ENCODE results near the gene PIEZO2.

The PIEZO2 gene

GRCh38 chr18:10739152-10739551, 410.2 kb downstream of the PIEZO2 start:
- DNase-seq (ENCODE audit: low spot score), result no peak

DNA sequence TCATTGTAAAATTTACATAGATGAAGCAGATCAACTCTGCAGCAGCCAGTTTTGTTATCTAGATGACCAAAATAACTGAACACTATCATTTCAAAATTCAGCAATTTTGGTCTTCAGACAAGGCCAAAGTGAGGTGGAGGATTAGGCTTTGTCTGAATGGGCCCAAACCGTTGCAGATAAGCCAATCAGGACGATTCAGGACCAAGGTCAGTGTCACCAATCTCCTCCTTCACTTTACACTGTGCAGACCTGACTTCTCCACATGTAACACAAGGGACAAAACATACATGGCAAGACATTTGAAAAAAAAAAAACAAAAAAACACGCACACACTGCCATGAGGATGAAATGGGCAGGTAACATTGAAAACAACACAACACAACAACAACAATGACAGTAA, 412.4 kb downstream of the PIEZO2 start:
- no peak for DNase-seq (ENCODE audit: low spot score)

DNA sequence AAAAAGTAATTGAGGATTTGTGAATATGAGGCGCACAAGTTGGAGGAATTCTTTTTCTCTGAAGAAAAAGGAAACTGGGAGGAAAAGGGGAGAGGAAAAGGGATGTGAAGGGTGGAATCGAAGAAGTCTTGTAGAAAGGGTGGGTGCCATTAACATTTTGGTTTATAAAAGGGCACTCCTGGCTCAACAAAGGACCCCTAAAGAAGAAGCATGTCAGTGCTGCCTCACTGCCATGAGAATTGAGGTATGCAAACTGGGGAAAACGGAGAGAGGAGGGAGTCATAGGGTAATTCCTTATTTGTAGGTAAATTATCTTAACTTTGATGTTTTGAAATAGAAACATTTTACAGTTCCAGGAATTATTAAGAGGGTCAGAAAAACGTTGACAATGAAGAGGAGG, 416.4 kb downstream of the PIEZO2 start:
- no peak for DNase-seq (ENCODE audit: low spot score)

DNA sequence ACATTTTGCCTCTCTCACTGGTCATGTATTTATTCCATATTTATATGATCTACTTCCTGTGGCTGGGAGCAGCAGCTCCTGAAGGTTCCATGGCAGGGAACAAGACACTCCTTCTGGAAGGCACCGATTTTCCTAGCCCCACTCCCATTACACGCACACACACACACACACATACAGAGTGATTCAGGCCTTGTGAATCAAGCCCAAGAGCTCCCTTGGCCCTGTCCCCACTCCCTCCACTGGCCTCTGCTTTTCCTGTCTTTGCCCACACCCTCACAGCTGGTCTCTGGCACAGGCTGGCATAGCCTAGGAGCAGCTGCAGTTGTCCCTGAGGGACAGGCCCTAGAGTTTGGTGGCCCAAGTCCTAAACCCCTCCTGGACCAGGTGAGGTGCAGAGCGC, 421.9 kb downstream of the PIEZO2 start:
- no peak for DNase-seq (ENCODE audit: low spot score)

DNA sequence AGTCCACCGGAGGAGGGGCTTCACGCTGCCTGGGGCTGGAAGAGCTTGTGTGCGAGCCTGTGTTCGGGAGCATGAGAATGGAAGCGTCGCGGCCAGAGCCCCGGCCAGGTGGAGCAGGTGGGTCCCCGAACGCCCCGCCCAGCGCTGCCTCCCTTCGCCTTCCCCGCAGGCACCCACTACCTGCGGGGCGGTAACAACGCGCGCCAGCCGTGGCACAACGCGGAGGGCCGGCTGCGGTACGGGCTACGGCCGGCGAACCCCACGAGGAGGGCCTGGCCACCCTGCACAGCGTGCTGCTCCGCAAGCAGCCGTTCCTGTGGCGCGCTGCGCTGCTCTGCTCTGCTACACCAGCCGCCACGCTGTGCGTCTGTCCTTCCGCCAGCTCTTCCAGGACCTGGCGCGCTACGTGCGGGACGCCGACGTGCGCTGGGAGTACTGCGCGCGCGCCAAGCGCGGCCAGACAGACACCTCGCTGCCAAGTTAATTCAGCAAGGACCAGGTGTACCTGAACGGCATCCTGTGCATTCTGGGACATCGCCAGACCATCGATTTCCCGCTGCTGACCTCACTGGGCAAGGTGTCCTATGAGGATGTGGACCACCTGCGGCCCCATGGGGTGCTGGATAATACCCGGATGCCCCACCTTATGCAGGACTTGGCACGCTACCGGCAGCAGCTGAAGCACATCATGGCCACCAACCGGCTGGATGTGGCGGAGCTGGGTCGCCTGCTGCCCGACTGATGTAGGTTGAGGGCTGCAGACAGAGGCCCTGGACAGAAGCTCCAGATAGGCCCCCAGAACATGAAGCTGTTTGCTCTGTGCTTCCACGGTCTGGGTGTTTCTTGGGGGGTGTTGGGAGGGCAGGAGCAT, 422.9 kb downstream of the PIEZO2 start:
- DNase-seq (ENCODE audit: low spot score), result no peak

- DNase-seq (ENCODE audit: low spot score), result no peak
These were observed 424.7 kb downstream of the PIEZO2 start for GRCh38 chr18:10724666-10725065.

DNA sequence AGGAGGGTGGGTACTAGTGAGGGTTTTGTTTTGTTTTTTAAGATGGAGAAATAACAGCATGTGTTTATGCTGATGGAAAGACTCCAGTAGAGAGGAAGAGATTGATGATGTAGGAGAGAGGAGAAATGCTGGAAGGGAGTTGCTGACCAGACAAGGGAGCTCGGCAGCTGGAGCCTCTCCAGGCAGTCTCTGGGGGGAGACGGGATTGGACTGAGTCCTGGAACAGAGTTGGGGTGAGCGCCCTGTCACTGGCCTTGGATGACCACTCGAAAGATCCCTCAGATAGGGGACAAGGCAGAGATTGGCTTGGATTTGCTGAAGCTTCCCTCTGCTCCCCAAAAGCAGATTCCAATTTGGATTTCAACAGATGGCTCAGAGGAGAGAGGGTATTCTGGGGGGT, 425.9 kb downstream of the PIEZO2 start:
- no peak for DNase-seq (ENCODE audit: low spot score)

- no peak for DNase-seq (ENCODE audit: low spot score)
These were observed 430.6 kb downstream of the PIEZO2 start for GRCh38 chr18:10718809-10719208.

DNA sequence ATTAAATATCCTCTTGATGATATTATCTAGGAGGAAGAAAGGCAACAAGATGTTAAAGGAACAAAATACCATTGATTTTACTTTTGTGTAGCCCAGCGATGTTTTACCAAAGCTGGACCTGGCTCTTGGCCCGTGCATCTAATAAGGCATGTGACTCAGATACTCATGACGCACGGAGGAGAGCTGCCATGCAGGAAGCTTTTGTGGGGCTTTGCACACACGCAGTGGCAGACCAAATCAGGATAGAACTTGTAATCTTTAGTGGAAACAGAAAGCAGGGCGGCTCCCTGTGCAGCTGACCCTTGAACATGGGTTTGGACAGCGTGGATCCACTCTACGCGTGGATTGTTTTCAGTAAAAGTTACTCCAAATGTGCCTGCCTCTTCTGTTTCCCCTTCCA, 433.6 kb downstream of the PIEZO2 start:
- peak; percentile 48 for DNase-seq (ENCODE audit: low spot score)

DNA sequence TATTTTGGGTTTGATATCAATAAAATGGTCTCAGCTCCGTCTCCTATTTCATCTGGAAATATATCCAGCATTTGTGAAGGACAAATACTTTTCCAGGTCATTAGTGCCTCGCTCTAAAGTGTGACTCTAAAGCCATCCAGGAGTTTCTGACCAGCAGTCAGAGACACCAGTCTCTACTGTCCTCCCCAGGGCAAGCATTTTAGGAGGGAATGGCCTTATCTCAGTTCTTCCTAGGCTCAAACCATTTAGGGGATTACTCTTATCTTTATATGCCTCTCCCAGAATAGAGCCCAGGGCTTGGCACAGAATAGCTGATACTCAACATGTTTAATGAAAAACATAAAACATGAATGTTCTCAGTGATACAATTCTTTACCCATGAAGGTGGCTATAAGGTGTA, 436.0 kb downstream of the PIEZO2 start:
- no peak for DNase-seq (ENCODE audit: low spot score)

DNA sequence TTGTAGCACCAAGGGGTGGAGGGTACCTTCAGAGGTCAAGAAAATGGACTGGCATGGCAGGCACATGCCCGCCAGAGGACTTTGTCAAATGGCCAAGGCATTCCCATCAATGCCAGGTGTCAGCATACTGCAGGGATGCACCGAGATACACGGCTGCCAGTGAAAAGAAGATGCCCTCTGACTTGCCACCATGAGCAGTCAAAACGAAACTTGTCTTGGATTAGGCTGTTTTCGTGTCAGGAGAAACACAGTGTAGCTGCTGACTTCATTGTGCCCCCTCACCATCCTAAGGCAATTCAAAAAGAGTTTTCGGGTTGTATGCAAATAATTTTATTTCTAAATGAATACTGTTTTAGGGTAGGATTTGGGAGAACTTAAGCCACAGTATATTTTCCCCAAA, 442.1 kb downstream of the PIEZO2 start:
- DNase-seq (ENCODE audit: low spot score), result no peak

DNA sequence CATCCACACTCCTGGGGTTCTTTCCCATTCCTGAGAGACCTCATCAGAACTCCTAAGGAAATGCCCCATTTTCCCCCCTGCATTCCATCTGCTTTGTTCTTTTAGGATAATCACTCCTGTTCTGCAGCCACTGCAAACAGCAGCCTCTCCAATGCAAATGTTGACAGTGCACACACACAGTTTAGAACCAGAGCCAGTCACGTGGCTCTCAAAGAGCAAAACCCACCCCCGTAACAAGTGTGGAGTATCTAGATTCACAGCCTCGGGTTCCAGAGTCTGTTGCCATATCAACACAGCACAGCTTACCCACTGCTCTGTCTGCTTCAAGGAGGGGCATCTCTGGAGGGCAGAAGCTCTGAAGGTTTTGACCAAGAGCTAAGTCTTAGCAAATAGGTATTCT, 443.6 kb downstream of the PIEZO2 start:
- no peak for DNase-seq (ENCODE audit: low spot score)

DNA sequence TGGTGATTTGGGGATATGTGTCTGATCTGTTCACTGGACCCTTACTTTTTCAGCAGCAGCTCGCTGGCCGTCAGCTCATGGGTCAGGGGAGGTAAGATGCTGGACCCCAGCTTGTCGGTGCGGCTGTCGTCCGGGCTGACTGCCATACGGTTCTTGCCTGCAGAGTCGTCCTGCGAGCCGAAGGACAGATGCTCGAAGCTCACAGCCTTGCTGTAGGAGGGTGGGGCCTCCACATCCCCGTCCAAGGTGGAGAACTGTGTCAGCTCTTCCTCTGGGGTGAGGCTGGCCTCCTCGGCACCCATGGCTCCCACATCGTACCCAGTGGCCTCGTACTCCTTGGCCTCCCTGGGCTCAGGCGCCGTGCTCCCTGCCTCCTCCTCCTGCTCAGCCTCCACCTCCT, 444.1 kb downstream of the PIEZO2 start:
- no peak for DNase-seq (ENCODE audit: low spot score)

GRCh38 chr18:10702206-10702605, 447.2 kb downstream of the PIEZO2 start:
- no peak for DNase-seq (ENCODE audit: low spot score)

DNA sequence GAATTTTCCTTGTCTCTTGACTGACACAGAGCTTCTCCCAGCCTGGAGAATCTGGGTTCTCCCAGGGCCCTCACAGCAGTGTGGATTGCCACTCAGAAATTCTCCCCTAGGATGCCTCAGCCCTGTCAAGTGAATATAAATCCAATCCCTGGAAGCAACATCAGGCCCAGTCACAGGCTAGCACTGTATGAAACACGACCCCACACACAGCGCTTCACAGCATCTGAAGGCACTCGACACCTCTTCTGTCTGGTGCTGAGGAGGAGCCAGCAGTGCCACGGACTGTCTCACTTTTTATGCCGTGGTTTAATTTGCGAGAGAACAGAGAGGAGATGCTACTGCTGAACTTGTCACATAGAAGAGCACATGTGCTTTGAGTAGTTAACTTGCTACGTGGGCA, 459.0 kb downstream of the PIEZO2 start:
- DNase-seq (ENCODE audit: low spot score), result no peak

GRCh38 chr18:10690035-10690329, 459.4 kb downstream of the PIEZO2 start:
- DNase-seq (ENCODE audit: low spot score), result no peak

GRCh38 chr18:10689236-10690034, 459.9 kb downstream of the PIEZO2 start:
- DNase-seq (ENCODE audit: low spot score), result no peak

DNA sequence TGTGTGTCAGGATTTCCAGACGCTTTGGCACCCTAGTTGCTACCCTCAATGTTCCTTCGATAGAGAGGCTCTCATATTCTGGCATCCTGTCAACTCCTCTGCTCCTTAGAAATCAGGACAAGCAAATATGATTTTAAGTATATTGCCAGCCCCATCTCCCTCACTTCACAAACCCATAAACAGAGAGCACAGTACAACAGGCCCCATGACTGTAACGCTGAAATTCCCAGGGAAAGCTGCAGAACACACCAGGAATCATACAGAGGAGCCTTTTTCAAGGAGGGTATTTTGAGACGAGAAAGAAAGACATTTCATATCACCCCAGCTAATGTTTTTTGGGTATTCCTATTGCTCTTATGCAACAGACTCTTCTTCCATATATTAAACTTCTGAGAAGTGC, 460.6 kb downstream of the PIEZO2 start:
- no peak for DNase-seq (ENCODE audit: low spot score)

DNA sequence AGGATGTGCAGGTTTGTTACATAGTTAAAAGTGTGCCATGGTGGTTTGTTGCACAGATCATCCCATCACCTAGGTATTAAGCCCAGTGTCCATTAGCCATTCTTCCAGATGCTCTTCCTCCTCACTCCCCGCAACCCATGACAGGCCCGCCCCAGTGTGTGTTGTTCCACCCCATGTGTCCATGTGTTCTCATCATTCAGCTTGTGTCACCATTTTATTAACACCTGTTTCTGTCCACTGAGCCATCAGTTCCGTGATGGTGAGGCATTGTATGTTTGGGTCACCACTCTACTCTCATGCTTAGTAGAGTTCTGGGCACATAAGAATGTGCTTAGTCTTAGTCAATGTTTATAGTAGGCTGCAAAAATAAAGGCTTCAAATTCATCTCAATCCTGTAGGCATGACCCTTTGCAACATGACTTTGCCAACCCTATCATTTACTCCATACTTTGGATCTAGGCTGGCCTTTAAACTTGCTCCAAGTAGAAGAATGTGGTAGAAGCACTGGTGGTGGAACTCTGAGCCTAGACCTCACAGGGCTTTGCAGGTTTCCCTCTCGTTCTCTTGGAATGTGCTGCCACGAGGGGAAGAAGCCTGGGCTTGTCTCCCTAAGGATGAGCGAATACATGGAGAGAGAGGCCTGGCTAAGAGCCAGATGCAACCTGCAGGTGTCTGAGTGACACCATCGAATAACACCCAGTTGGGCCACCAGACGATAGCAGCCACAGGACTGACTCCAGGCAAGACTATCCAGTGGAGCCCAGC, 462.0 kb downstream of the PIEZO2 start:
- no peak for DNase-seq (ENCODE audit: low spot score)

- no peak for DNase-seq (ENCODE audit: low spot score)
These were observed 463.1 kb downstream of the PIEZO2 start for GRCh38 chr18:10686308-10686707.

DNA sequence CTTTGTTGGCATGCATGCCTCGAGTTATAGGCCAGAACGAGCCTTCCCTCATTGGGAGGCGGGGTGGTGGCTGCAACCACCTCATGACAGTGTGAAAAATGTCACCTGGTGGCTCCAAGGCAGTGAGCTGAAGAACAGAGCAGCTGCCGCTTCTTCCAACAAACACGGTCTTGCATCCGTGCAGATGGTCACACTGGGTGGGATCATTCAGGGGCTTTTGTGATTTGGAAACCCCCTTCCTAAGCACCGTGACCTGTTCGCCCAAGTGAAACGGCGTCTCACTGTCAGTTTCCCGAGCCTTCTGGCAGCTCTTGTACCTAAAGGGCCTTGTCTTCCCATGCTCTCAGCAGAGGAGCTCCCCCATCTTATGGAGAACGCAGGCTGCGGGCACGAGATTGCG, 463.9 kb downstream of the PIEZO2 start:
- DNase-seq (ENCODE audit: low spot score), result no peak

DNA sequence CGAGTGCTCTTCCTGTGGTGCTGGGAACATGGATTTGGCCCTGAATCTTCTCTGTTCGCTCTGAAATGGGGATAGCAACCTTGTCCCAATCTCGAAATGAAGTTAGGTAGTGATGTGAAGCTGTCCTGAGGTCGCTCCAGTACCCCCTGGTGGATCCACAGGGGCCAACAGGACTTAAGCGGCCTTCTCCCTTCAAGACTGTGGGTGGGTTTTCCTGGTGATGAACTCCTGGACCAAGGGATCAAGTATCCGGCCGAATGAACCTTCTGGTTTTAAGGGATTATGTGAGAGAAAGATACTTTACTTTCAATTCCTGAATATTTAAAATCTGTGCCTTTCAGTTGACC, 467.0 kb downstream of the PIEZO2 start:
- DNase-seq (ENCODE audit: low spot score), result no peak
